Cerebellar cortex (tissue), 1 donor: ENCODE measurements around the gene PTPRN2.
"Not testable (repeated sequence)": the region's sequence is repeated elsewhere in the genome, so short reads cannot be mapped to it uniquely, and the experiment has no call there.

Source experiments
- DNase-seq: peaks from one replicate; pipeline ENCODE4 v3.0.0-alpha.2; 2015; ENCODE audit warnings: low spot score

Gene PTPRN2

DNA sequence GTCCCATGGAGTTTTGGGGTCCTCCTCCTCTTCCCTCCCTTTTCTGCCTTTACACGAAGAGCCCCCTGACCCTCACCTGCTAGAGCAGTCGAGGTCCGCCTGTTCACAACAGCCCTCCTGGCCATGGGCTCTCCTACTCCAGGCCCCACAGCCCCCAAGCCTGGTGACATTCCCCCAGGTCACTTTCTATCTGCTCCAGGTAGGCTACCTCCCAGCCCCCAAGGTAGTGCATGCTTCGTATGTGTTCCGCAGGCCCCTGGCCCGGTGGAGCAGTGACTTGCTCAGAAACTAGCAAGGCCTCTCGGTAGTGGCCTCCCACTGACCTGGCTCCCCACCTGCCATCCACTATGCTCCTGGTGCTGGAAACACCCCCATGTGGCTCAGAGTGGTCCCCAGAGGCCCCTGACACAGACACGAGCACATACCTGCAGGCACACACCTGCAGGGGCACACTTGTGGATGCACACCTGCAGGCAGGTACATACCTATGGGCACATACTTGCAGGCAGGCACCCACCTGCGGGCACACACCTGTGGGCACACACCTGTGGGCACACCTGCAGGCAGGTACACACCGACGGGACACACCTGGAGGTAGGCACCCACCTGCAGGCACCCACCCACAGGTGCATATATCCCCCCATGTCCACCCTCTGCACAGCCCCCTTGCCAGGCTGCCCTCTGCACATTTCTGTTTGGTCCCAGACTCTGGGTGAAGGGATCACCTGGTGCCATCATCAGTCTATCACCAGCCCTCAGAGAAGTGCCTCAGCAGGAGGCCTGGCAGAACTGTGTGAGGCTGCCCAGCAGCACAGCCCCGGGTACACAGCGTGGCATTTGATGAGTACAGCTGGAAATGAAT is 322.5 kb downstream of the PTPRN2 start:
- DNase-seq = no peak

DNA sequence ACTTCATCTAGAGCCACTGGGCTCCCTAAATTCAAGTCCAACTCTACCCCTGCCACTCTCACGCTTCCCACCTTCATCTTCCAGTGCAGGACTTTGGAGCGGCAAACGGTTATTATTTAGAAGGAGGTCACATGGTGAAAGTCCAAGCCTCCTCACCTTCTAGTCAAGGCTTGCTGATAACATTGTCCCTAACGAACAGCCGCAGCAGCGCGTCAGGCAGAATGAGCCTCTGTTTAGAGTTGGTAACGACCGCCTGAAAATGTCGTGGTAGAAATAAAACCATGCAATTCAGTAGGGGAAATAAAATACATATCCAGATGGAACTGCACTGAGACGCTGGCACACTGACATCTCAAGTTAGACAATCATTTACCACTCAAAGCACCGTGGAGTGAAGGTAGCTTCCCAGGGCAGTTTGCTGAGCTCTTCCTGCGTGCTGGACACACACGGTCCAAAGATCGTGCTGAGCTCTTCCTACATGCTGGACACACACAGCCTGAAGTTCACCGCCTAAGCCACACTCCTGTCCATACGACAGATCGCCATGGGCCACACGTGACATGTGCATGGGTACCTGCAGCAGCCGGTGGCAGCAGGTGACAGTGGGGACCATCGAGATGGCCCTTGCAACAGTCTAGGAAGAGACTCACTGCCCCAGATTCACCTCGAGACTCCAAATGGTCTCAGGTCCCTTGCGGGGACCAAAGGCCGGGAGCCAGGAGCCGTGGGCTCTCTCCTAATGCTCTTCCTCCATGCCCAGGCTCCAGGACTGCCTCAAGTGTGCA is 323.5 kb downstream of the PTPRN2 start:
- no peak for DNase-seq

DNA sequence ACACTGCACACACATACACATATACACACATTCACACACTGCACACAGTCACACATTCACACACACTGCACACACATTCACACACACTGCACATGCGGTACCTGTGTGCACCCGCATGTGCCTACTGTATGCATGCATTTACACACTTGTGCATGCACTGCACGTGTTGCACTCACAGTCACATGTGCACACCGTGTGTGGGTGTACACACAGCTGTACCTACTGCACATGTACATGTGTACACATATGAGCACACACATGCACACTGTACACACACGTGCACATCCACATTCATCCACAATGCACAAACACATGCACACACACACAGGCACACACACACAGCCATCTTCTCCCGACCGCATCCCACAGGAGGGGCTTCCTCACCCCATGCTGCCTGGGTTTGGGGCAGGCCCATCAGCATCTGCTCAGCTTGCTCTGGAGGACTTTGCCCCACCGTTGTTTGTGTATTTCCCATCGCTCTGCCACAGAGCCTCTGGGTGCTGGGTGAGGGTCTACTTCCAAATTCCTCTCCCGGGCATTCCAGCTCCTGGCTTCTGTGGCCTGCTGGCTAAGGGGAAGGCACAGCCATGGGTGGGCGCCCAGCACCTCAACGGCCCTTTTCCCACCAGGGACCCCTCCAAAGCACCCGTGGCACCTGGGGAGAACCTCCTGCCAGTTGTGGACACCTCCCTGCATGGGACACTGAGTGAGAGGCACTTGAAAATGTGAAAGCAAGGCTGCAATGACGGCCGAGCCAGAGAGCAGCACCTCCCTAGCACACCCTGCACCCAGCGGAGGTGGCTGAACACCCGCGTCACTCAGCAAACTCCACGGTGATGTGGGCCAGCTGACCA is 324.3 kb downstream of the PTPRN2 start:
- no peak for DNase-seq

DNA sequence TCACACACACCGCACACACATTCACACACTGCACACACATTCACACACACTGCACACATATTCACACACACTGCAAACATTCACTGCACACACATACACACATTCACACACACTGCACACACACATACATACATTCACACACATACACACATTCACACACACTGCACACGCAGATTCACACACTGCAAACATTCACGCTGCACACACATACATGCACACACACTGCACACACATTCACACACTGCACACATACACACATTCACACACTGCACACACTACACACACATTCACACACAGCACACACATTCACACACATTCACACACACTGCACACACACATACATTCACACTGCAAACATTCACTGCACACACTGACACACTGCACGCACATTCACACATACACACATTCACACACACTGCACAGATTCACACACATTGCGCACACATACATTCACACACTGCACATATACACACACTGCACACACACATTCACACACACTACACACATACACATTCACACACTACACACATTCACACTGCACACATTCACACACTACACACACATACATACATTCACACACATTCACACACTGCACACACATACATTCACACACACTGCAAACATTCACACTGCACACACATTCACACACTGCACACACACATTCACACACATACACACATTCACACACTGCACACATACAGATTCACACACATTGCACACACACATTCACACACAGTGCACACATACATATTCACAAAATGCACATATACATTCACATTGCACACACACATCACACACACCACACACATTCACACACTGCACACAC is 325.1 kb downstream of the PTPRN2 start:
- DNase-seq = no peak

DNA sequence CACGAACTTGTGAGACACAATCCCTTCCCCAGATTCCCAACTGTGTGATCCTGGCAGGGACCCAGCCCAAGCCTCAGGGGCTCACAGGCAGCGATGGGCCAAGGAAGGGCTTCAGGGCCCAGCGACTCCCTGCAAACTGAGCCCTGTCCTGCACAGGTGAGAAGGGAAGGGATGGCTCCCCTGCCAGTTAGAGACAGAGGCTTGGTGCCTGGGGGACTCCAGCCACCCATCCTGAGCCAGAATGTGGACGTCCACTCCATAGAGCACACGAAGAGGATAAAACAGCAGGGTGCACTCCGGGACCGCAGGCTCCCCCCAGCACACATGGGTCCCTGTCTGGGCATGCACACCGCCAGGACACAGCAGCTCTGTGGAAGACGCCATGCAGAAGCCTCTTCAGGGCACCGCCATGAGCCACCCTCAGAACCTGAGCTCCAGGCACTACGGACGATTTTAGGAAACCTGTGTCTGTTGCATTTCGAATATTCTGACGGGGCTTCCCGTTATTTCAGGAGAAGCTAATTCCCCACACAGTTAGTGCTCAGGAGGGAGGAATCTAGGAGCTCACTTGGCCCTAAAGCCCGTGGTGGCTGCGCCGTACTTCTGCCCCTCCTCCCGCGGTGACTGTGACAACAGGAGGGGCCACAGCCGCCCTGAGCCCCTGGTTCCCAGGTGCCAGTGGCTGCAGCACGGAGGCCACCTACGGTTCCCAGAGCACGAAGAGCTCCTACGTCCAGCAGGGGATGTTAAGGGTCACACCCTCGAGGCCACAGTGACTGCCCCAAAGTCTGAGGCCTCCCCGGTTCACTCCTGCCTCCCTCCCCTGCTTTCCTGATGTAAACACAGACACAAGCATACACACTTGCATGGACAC is 326.0 kb downstream of the PTPRN2 start:
- no peak for DNase-seq

DNA sequence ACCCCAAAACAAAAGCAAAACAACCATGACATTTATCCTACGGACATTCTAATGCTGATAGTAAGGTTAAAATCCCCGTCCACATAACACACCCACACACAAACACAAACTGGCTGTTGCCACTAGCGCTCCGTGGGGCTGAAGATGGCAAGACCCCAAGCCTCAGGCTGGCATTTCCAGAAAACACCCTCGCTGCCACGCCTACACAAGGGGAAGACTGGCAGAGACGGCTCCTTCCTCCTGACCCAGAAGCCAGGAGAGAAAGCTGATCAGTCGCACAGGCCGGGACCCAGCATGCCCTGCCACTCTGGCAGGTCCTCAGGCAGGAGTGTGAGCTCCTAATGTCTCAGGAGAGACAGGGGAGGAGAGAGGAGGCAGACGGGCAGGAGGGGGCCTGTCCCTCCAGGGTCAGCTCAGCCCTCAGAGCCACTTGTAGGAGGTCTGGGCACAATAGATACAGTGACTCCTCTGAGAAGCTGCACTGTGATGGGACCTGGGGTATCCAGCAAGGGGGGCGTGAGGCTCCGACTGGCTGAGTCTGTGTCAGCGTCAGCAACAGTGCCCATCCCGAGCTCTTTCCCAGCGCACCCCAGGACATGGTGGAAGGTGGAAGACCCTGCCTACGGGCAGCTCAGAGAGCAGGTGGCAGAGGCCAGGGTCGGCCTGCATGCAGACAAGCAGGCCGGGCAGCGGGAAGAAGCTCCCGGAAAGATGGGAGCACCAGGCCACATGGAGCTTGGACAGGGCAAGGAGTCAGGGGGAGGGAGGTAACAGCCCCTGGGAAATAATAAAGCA is 326.9 kb downstream of the PTPRN2 start:
- no peak for DNase-seq

DNA sequence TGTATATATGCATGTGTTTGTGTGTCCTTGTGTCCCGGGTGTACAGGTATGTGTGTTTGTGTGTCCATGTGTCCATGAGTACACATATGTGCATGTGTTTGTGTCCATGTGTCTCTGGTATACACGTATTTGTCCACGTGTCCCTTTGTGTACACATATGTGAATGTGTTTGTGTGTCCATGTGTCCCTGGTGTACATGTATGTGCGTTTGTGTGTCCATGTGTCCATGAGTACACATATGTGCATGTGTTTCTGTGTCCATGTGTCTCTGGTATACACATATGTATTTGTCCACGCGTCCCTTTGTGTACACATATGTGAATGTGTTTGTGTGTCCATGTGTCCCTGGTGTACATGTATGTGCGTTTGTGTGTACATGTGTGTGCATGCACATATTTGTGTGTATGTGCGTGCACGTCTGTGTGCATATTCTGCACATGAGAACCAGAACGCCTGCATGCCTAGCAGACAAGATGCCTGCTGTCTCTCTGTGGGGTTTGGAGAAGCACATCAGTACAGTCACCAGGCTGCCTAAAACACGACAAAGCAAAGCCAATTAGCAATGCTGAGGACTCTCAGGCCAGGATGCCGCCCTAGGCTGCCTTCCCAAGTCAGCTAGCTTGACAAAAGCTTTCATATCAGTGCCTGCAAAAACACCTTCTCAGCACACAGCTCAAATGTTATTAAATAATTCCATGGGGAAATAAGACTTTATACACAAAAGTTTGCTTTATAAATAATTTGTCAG is 327.8 kb downstream of the PTPRN2 start:
- no peak for DNase-seq

DNA sequence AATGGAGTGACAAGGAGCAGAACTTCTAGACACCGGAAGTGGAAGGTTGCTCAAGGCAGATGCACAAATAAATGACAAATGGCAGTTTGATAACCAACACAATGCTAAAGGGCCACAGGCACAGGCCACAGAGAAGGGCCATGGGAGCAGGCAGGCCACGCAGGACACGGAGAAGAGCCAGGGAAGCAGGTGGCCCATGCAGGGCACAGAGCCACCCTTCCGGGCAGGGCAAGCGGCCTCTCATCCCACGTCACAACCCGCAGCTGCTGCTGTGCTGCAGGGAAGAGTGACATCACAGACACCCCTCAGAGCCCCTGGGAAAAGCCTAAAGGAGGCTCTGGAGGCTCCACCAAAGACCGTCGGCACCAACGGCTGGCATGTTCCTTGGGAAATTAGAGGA is 328.5 kb downstream of the PTPRN2 start:
- no peak for DNase-seq

DNA sequence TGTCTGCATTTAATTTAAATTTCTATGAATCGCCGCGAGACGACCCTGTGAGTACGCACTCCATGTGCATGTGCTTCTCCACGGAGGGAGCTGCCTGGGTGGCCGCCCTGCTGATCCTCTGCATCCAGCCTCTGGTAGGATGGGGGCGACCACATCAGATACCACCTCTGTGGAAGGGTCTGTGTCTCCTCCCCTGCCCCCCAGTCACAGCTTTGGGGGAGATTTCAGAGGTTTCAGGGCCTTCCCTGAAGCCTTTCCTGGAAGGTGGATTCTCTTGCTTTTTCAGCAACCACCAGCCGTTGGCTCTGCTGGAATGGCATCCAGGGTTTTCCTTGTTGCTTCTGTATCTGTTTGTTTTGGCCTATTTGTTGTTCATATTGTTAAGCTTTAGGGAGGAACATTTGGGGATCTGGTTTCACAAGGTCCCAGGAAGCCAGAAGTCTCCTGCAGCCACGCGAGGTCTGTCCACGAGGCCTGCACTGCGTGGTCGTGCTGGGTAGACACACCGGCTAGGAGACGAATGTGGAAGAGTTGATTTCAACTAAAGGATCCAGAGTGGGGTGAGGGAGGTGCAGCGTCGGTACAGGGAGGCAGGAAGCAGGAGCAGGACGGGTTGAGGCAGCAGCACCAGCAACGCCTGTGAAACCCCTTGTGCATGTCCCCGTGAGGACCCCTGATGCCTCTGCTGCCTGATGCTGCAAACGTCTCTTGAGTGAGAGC is 329.1 kb downstream of the PTPRN2 start:
- no peak for DNase-seq

DNA sequence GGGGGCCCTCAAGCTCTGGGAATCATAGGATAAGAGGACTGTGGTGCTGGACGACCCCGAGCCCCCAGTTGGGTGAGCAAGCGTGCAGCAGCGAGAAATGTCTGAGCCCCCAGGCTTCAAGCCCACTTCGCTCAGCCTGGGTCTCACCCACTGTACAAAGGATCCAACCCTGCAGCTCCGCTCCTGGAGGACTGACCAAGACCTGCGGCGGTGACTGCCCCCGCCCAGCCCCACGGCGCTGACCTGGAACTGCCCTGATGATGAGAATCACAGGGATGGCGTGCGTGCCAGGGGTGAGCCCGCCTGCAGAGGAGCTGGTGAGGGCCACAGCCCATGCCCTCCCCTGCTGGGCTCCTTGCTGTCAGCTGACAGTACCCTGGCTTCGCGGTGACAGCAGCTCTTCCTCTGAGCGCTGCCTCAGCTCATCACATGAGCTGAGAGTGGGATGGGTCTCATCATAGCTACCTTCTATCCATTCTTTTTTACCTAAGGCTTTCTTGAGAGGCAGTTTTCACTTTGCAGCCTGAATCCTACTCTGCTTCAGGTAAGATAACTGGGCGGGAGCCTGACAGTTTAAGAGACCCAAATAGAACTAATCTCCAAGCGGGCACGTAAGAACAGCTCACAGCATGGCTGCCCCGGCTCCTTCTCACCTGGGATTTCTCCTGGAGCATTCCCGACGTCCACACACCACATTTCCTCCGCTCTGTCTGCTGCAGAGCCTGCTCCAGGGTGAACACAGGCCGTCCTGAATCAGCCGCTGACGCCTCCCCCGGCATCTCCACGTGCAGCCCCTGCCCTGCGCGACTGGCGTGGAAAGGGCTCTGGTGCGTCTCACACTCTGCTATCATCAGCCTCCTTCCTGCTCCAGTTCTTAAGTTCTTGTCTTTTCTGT is 329.9 kb downstream of the PTPRN2 start:
- DNase-seq = no peak

DNA sequence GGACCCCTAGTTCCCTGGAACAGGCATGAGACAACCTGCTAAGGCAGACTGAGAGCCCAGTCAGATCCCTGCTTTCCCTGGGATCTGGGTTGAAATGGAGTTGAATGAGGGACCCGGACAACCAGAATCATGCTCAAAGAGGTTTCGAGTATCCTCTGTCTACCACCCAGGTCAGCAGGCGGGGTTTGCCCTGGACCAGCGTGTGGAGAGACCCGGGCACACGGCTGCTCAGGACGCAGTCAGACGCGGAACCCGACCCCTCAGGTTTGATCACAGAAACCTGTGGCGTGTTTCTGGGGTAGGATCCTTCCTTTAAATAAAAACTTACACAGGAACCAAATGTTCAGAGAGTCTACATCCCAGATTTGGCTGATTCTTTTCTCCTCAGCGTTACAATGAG is 330.6 kb downstream of the PTPRN2 start:
- DNase-seq = no peak

DNA sequence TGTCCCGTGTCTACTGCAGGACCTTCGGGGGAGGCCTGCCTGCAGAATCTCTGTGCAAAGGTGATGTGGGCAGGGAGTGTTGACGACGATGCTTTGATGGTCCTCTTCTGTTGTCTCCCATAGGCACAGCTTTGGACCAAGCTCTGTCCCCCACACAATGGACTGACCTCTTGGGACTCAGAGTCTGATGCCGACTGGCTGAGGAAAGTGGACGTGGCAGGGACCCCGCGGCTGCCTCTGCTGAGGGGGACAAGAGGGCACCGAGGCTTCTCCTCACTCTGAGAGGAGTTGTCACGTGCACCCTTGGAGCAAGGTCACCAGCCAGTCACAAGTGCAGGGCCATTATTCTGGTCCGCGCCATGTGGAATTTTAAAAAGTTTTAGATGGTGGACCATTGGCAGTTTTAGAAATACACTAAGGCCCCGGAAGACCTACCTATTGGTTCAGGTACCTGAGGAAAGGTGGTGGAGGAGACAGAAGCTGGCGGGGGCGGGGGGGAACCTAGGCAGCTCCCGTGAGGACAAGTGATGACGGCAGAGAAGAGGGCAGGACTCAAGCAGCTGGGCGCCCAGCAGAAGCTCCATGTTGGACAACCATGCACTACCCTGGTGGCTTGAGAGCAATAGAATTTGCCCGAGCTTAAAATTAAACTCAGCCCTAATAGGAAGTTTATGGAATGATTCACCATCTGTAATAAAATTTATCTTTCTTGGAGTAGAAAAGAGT is 331.4 kb downstream of the PTPRN2 start:
- no peak for DNase-seq

DNA sequence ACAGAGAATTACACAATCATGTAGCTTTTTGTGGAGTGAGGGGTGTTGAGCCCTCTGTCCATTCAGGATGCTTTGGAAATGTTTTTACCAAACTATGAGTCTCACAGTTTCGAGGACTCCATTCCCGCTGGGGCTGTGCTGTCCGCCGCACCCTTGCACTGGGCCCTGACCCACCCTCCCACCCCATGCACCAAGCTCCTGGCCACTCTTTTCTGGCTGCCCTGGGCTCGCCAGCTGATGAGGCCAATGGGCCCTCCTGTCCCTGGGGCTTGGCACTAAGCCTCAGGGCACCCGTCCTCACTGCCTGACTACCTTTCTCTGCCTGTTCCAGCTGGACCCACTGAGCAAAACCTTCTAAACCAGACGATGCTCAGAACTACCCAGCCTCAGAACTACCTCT is 332.1 kb downstream of the PTPRN2 start:
- no peak for DNase-seq

DNA sequence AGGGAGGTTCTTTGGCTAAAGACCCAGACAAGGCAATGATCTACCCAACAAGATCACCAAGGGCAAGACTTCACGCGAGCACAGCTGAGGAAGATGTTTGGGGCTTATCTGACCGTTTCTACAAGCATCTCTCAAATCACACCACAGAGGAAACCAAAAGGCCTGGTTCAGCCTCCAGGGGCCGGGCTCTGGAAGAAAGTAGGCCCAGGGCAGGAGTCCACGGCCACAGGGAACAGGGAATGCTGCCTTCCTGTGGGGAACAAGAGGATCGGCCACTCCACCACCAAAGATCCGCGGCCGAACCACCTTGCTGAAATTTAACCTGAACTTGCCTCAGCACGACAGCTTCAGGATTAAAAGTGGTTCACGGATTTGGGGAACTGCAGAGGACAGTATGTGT is 332.5 kb downstream of the PTPRN2 start:
- DNase-seq = no peak

DNA sequence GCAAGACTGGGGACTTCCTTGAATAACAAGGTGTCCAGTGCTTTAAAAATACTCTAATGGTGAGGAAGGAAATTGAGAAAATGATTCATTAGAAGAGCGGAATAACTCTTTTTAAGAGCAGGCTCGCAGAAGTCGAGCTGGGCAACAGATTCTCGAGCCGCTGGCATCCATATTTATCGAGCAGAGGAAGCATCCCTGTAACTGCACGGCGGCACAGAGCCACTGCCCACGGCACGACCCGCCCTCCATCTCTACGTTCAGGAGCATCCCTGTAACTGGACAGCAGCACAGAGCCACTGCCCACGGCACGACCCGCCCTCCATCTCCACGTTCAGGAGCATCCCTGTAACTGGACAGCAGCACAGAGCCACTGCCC is 334.0 kb downstream of the PTPRN2 start:
- DNase-seq = not testable (repeated sequence)

DNA sequence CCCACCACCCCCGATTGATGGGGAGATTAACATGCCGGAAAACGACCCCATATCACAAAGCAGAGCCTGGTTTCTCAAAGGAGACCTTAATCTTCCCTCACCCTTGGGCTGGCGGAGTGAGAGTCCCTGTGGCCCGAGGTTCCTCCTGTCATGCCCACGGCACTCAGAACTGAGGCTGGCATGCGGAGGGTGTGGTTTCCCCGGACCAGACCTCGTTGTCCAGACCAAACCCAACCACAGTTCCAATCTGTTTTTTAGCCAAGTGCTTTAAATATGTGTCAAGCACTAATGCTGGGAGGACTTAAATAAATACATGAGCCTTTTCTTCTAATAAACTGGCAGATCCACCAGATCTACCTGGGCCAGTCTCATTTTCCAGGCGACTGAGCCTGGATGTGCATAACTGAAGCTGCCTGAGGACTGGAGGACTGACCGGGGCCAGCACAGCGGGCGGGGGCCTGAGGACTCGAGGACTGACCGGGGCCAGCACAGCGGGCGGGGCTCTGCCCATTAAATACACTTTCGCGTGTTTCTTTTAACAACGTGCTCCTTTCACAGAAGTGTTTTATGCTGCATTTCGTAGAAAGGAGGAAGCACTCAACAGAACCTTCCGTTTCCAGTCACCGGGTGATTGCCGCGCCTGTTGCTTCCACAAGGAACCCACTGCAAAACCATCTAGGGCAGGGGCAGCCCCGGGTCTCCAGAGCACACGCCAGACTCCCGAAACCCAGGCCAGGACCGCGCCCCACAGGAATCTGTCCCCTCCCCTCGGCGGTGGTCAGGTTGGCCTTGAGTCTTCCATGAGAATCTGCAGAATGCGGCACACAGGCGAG is 334.6 kb downstream of the PTPRN2 start:
- DNase-seq = no peak
